Fibroblast of pulmonary artery (primary cell): ENCODE measurements around the gene GRAMD1A.

Experiments
- DNase-seq: peaks from one replicate; pipeline ENCODE4 v3.0.0-alpha.2; 2010; ENCODE audit warnings: low read depth
- H3K4me3 ChIP-seq: replicated peaks from 2 replicates; pipeline ENCODE4 v1.5.1; 2011; ENCODE audit warnings: low read depth, mild to moderate bottlenecking, control low read depth, low read length, moderate library complexity
- CTCF ChIP-seq: IDR thresholded peaks from 2 replicates; pipeline ENCODE4 v1.5.1; 2011; ENCODE audit warnings: mild to moderate bottlenecking, control low read depth, low read length, inconsistent platforms; ENCODE audit errors: missing control alignments

GRAMD1A gene

GRCh38 chr19:35030257-35031071 lies 30.3 kb downstream of the GRAMD1A start, which contains the start of gene SCN1B:
TSS of gene SCN1B (plus strand) at chr19:35030470. CDS start at chr19:35030821, 351 bp downstream.
- peak; percentile 64 for DNase-seq
- peak within 1 kb of the TSS; percentile 60 for H3K4me3 ChIP-seq
- no peak for TF ChIP-seq CTCF

- H3K4me3 ChIP-seq = peak overlapping the region; percentile 60
- no peak for TF ChIP-seq CTCF
- DNase-seq = peak; percentile 21
Observed at GRCh38 chr19:35031072-35031881, 31.2 kb downstream of the GRAMD1A start.

GRCh38 chr19:35032356-35032865 lies 32.3 kb downstream of the GRAMD1A start:
- DNase-seq = no peak
- TF ChIP-seq CTCF = no peak
- no peak overlapping the region for H3K4me3 ChIP-seq

- DNase-seq = no peak
- TF ChIP-seq CTCF = no peak
- no peak overlapping the region for H3K4me3 ChIP-seq
Observed at GRCh38 chr19:35033067-35034004, 33.2 kb downstream of the GRAMD1A start.

GRCh38 chr19:35034005-35034502 lies 33.9 kb downstream of the GRAMD1A start:
- H3K4me3 ChIP-seq = no peak overlapping the region
- TF ChIP-seq CTCF = no peak
- DNase-seq = no peak
